ENCODE measurements around the gene GRIN2A. TPM values are rescaled to one million over a fixed set of nuclear protein-coding genes. Genes with fewer than 3 reads are reported as not detected.

The GRIN2A gene
- total and polyA plus RNA-seq, 5 donors from 2014 or later, result not detected

DNA sequence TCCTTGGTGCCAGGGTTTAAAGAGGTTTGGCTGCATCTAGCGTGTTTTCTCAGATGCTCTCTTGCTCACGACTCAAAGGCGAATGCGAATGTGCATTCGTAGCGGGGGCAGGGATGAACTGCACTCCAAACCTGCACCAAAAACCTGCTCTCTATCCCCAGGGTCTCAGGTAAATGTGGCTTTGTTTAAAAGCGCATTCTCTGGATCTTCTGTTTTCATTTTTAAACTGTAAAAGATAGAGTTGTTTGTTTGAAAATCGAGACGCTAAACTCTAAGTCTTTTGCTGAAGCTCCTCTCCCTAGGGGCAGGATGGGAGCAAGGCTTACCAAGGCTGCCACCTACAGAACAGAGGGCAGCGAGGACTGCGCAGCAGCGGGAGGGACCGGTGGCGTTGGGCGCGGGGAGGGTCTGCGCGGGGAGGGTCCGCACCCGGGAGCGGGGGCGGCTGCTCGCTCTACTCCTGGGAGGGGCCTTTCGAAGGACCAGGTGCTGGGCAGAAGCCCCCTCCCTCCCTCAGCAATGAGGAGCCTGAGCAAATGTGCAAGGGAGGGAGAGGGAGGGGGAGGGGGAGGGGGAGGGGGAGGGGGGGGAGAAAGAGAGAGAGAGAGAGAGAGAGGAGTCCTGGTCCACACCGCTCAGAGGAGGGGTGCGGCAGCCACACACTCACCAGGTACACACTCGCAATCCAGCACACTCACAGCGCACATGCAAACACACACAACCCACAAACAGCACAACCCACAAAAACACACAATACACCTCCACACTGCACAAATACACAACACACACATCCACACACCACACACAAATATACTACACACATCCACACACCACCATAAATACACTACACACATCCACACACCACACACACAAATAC is 142.8 kb downstream of the GRIN2A start:
- no peak for ATAC-seq (ENCODE audit: low read depth in 2 of 2)
- DNase-seq, result peak in 1 of 3 donors; percentile 7
- H3K36me3 Mint-ChIP-seq, result no peaks in the 10 kb centered on the region
- Histone ChIP-seq H3K36me3 (ENCODE audit: control insufficient read depth, insufficient read depth, low read length) (no peaks in the 10 kb centered on the region), H3K27ac (ENCODE audit: insufficient read depth, low read length, poor library complexity, severe bottlenecking) (no peak overlapping the region), H3K4me3 (ENCODE audit: low read depth, low read length) (no peak overlapping the region), H3K4me1 (ENCODE audit: control insufficient read depth, insufficient read depth, low read length, poor library complexity, severe bottlenecking) (no peaks in the 10 kb centered on the region), H3K27me3 (ENCODE audit: control insufficient read depth, insufficient read depth, low read length) (no peaks in the 10 kb centered on the region), H3K9me3 (ENCODE audit: control insufficient read depth in 2 of 2, low read length in 2 of 2) (no peaks in the 10 kb centered on the region)
- peaks cover 9% of the 10 kb centered on the region for H3K27me3 Mint-ChIP-seq
- peaks cover 0 to 10% (median 0%) of the 10 kb centered on the region in 7 donors for H3K9me3 Mint-ChIP-seq
- H3K4me1 Mint-ChIP-seq, result peaks cover 0 to 6% (median 3%) of the 10 kb centered on the region in 4 donors
- H3K4me3 Mint-ChIP-seq, result peak overlapping the region in 1 of 4 donors; percentile 60
- H3K27ac Mint-ChIP-seq, result no peak overlapping the region

DNA sequence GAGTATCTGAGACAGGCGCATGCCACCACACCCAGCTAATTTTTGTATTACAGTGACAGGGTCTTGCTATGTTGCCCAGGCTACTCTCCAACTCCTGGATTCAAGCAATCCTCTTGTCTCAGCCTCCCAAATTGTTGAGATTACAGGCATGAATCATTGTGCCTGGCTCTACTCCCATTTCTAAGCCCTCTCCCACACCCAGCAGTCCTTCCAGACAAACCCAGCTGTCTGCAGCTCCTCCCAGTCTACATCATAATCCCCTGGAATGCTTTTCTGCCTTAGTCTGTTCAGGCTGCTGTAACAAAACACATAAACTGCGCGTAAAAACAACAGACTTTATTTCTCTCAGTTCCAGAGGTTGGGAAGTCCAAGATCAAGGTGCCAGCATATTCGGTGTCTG is 144.5 kb downstream of the GRIN2A start:
- Mint-ChIP-seq H3K9me3 (peaks cover 0 to 12% (median 0%) of the 10 kb centered on the region in 7 donors), H3K4me1 (peaks cover 0 to 6% (median 3%) of the 10 kb centered on the region in 4 donors), H3K4me3 (no peak overlapping the region), H3K27ac (no peak overlapping the region), H3K27me3 (peaks cover 9% of the 10 kb centered on the region), H3K36me3 (no peaks in the 10 kb centered on the region)
- Histone ChIP-seq H3K27ac (ENCODE audit: insufficient read depth, low read length, poor library complexity, severe bottlenecking) (no peak overlapping the region), H3K4me1 (ENCODE audit: control insufficient read depth, insufficient read depth, low read length, poor library complexity, severe bottlenecking) (no peaks in the 10 kb centered on the region), H3K4me3 (ENCODE audit: low read depth, low read length) (no peak overlapping the region), H3K9me3 (ENCODE audit: control insufficient read depth in 2 of 2, low read length in 2 of 2) (no peaks in the 10 kb centered on the region), H3K36me3 (ENCODE audit: control insufficient read depth, insufficient read depth, low read length) (no peaks in the 10 kb centered on the region), H3K27me3 (ENCODE audit: control insufficient read depth, insufficient read depth, low read length) (no peaks in the 10 kb centered on the region)
- DNase-seq, result no peak
- ATAC-seq (ENCODE audit: low read depth in 2 of 2), result no peak

GRCh38 chr16:10036956-10037355 is 145.3 kb downstream of the GRIN2A start:
- Histone ChIP-seq H3K27me3 (ENCODE audit: control insufficient read depth, insufficient read depth, low read length) (no peaks in the 10 kb centered on the region), H3K4me3 (ENCODE audit: low read depth, low read length) (no peak overlapping the region), H3K36me3 (ENCODE audit: control insufficient read depth, insufficient read depth, low read length) (no peaks in the 10 kb centered on the region), H3K9me3 (ENCODE audit: control insufficient read depth in 2 of 2, low read length in 2 of 2) (no peaks in the 10 kb centered on the region), H3K27ac (ENCODE audit: insufficient read depth, low read length, poor library complexity, severe bottlenecking) (no peak overlapping the region), H3K4me1 (ENCODE audit: control insufficient read depth, insufficient read depth, low read length, poor library complexity, severe bottlenecking) (no peaks in the 10 kb centered on the region)
- ATAC-seq (ENCODE audit: low read depth in 2 of 2), result no peak
- no peak overlapping the region for H3K27ac Mint-ChIP-seq
- H3K27me3 Mint-ChIP-seq, result peaks cover 9% of the 10 kb centered on the region
- DNase-seq, result no peak
- H3K4me1 Mint-ChIP-seq, result peaks cover 0 to 6% (median 3%) of the 10 kb centered on the region in 4 donors
- peaks cover 0 to 12% (median 0%) of the 10 kb centered on the region in 7 donors for H3K9me3 Mint-ChIP-seq
- H3K4me3 Mint-ChIP-seq, result no peak overlapping the region
- H3K36me3 Mint-ChIP-seq, result no peaks in the 10 kb centered on the region

- no peaks in the 10 kb centered on the region for H3K9me3 ChIP-seq (ENCODE audit: control insufficient read depth in 2 of 2, low read length in 2 of 2)
- Mint-ChIP-seq H3K4me1 (no peaks in the 10 kb centered on the region), H3K4me3 (no peak overlapping the region), H3K9me3 (peaks cover 0 to 12% (median 0%) of the 10 kb centered on the region in 7 donors), H3K27ac (no peak overlapping the region), H3K36me3 (no peaks in the 10 kb centered on the region), H3K27me3 (peaks cover 6% of the 10 kb centered on the region)
- no peaks in the 10 kb centered on the region for H3K4me1 ChIP-seq (ENCODE audit: control insufficient read depth, insufficient read depth, low read length, poor library complexity, severe bottlenecking)
- no peaks in the 10 kb centered on the region for H3K36me3 ChIP-seq (ENCODE audit: control insufficient read depth, insufficient read depth, low read length)
- H3K4me3 ChIP-seq (ENCODE audit: low read depth, low read length), result no peak overlapping the region
- H3K27me3 ChIP-seq (ENCODE audit: control insufficient read depth, insufficient read depth, low read length), result no peaks in the 10 kb centered on the region
- ATAC-seq (ENCODE audit: low read depth in 2 of 2), result no peak
- H3K27ac ChIP-seq (ENCODE audit: insufficient read depth, low read length, poor library complexity, severe bottlenecking), result no peak overlapping the region
- no peak for DNase-seq
Observed at GRCh38 chr16:10033556-10033955, 148.7 kb downstream of the GRIN2A start.

GRCh38 chr16:10031955-10032354 is 150.3 kb downstream of the GRIN2A start:
- H3K4me3 Mint-ChIP-seq, result no peak overlapping the region
- H3K27ac ChIP-seq (ENCODE audit: insufficient read depth, low read length, poor library complexity, severe bottlenecking), result no peak overlapping the region
- H3K27me3 ChIP-seq (ENCODE audit: control insufficient read depth, insufficient read depth, low read length), result no peaks in the 10 kb centered on the region
- no peaks in the 10 kb centered on the region for H3K4me1 ChIP-seq (ENCODE audit: control insufficient read depth, insufficient read depth, low read length, poor library complexity, severe bottlenecking)
- H3K4me1 Mint-ChIP-seq, result no peaks in the 10 kb centered on the region
- H3K9me3 Mint-ChIP-seq, result peaks cover 0 to 11% (median 0%) of the 10 kb centered on the region in 7 donors
- no peaks in the 10 kb centered on the region for H3K9me3 ChIP-seq (ENCODE audit: control insufficient read depth in 2 of 2, low read length in 2 of 2)
- no peaks in the 10 kb centered on the region for H3K36me3 ChIP-seq (ENCODE audit: control insufficient read depth, insufficient read depth, low read length)
- no peak overlapping the region for H3K27ac Mint-ChIP-seq
- H3K4me3 ChIP-seq (ENCODE audit: low read depth, low read length), result no peak overlapping the region
- H3K36me3 Mint-ChIP-seq, result no peaks in the 10 kb centered on the region
- ATAC-seq (ENCODE audit: low read depth in 2 of 2) (no peak), DNase-seq (no peak)
- peaks cover under 1% of the 10 kb centered on the region for H3K27me3 Mint-ChIP-seq

GRCh38 chr16:10031473-10031872 is 150.8 kb downstream of the GRIN2A start:
- Histone ChIP-seq H3K4me3 (ENCODE audit: low read depth, low read length) (no peak overlapping the region), H3K9me3 (ENCODE audit: control insufficient read depth in 2 of 2, low read length in 2 of 2) (no peaks in the 10 kb centered on the region), H3K27me3 (ENCODE audit: control insufficient read depth, insufficient read depth, low read length) (no peaks in the 10 kb centered on the region), H3K27ac (ENCODE audit: insufficient read depth, low read length, poor library complexity, severe bottlenecking) (no peak overlapping the region), H3K36me3 (ENCODE audit: control insufficient read depth, insufficient read depth, low read length) (no peaks in the 10 kb centered on the region), H3K4me1 (ENCODE audit: control insufficient read depth, insufficient read depth, low read length, poor library complexity, severe bottlenecking) (no peaks in the 10 kb centered on the region)
- no peak overlapping the region for H3K27ac Mint-ChIP-seq
- H3K36me3 Mint-ChIP-seq, result no peaks in the 10 kb centered on the region
- no peak overlapping the region for H3K4me3 Mint-ChIP-seq
- no peak for DNase-seq
- peaks cover 0 to 11% (median 0%) of the 10 kb centered on the region in 7 donors for H3K9me3 Mint-ChIP-seq
- ATAC-seq (ENCODE audit: low read depth in 2 of 2), result no peak
- H3K27me3 Mint-ChIP-seq, result no peaks in the 10 kb centered on the region
- H3K4me1 Mint-ChIP-seq, result no peaks in the 10 kb centered on the region

DNA sequence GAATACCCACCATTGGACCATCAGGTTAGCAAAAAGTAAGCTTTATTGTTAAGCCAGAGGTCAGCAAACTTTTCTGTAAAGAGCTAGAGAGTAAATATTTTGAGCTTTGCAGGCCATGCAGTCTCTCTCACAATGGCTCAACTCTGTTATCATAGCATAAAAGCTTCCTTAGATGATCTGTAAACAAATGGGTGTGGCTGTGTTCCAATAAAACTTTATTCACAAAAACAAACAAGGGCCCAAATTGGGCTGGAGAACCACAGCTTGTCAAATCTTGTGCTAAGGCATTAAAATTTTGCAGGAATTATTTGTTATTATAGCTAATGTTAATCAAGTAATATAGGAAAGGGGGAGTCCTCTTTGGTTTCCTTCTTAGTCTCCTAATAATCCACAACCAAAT is 153.6 kb downstream of the GRIN2A start:
- no peaks in the 10 kb centered on the region for H3K27me3 ChIP-seq (ENCODE audit: control insufficient read depth, insufficient read depth, low read length)
- no peaks in the 10 kb centered on the region for H3K4me1 Mint-ChIP-seq
- H3K4me3 ChIP-seq (ENCODE audit: low read depth, low read length), result no peak overlapping the region
- no peaks in the 10 kb centered on the region for H3K36me3 ChIP-seq (ENCODE audit: control insufficient read depth, insufficient read depth, low read length)
- no peak overlapping the region for H3K27ac Mint-ChIP-seq
- H3K27me3 Mint-ChIP-seq, result no peaks in the 10 kb centered on the region
- no peak overlapping the region for H3K27ac ChIP-seq (ENCODE audit: insufficient read depth, low read length, poor library complexity, severe bottlenecking)
- ATAC-seq (ENCODE audit: low read depth in 2 of 2) (no peak), DNase-seq (no peak)
- H3K36me3 Mint-ChIP-seq, result no peaks in the 10 kb centered on the region
- H3K4me1 ChIP-seq (ENCODE audit: control insufficient read depth, insufficient read depth, low read length, poor library complexity, severe bottlenecking), result no peaks in the 10 kb centered on the region
- H3K9me3 Mint-ChIP-seq, result peaks cover 0 to 3% (median 0%) of the 10 kb centered on the region in 7 donors
- no peak overlapping the region for H3K4me3 Mint-ChIP-seq
- H3K9me3 ChIP-seq (ENCODE audit: control insufficient read depth in 2 of 2, low read length in 2 of 2), result no peaks in the 10 kb centered on the region

- H3K9me3 Mint-ChIP-seq, result peaks cover 0 to 3% (median 0%) of the 10 kb centered on the region in 7 donors
Observed at GRCh38 chr16:10027553-10027952, 154.7 kb downstream of the GRIN2A start.

More at GRCh38 chr16:10027553-10027952, 154.7 kb downstream of the GRIN2A start:
- no peak overlapping the region for H3K27ac ChIP-seq (ENCODE audit: insufficient read depth, low read length, poor library complexity, severe bottlenecking)
- H3K27me3 Mint-ChIP-seq, result no peaks in the 10 kb centered on the region
- no peaks in the 10 kb centered on the region for H3K36me3 Mint-ChIP-seq
- no peaks in the 10 kb centered on the region for H3K36me3 ChIP-seq (ENCODE audit: control insufficient read depth, insufficient read depth, low read length)
- no peaks in the 10 kb centered on the region for H3K4me1 Mint-ChIP-seq
- no peaks in the 10 kb centered on the region for H3K9me3 ChIP-seq (ENCODE audit: control insufficient read depth in 2 of 2, low read length in 2 of 2)
- no peak overlapping the region for H3K27ac Mint-ChIP-seq
- no peak overlapping the region for H3K4me3 ChIP-seq (ENCODE audit: low read depth, low read length)
- H3K27me3 ChIP-seq (ENCODE audit: control insufficient read depth, insufficient read depth, low read length), result no peaks in the 10 kb centered on the region
- ATAC-seq (ENCODE audit: low read depth in 2 of 2), result no peak
- H3K4me3 Mint-ChIP-seq, result no peak overlapping the region
- no peak for DNase-seq
- H3K4me1 ChIP-seq (ENCODE audit: control insufficient read depth, insufficient read depth, low read length, poor library complexity, severe bottlenecking), result no peaks in the 10 kb centered on the region
